Psoas muscle (tissue), 8 donors: ENCODE data around the gene CLDN18. TPM values are rescaled to one million over a fixed set of nuclear protein-coding genes. Genes with fewer than 3 reads are reported as not detected.

Experiments
- ATAC-seq, 4 donors: fragments of 200-7000 bp; cut with Tn5 transposase; one replicate each; pipeline ENCODE4 v1.9.1; 2020; ENCODE audit warnings: moderate library complexity in 3 of 4, mild to moderate bottlenecking in 2 of 4
- DNase-seq, 2 donors: peaks; one replicate each; pipeline ENCODE4 v3.0.0-alpha.2; 2020
- H3K27ac ChIP-seq: fragments of 200-600 bp; one replicate; pipeline ENCODE4 v1.8.0; 2022
- H3K27me3 ChIP-seq, 3 donors: fragments of 200-600 bp in 1 of 3; one replicate each; pipeline versions ENCODE4 v1.6.1 to v1.8.0; 2013 to 2022; ENCODE audit warnings: low read length in 2 of 3, mild to moderate bottlenecking in 2 of 3, moderate library complexity in 1 of 3; ENCODE audit not compliant: insufficient read depth in 3 of 3
- H3K36me3 ChIP-seq, 2 donors: fragments of 200-600 bp in 1 of 2; one replicate each; pipeline versions ENCODE4 v1.6.1 to v1.8.0; 2013 to 2022; ENCODE audit warnings: low read depth in 1 of 2, mild to moderate bottlenecking in 1 of 2, moderate library complexity in 1 of 2; ENCODE audit not compliant: insufficient read depth in 1 of 2
- H3K4me1 ChIP-seq: fragments of 200-600 bp; one replicate; pipeline ENCODE4 v1.8.0; 2022
- H3K4me3 ChIP-seq: fragments of 200-600 bp; one replicate; pipeline ENCODE4 v1.8.0; 2022; ENCODE audit warnings: mild to moderate bottlenecking
- H3K9me3 ChIP-seq: fragments of 200-600 bp; one replicate; pipeline ENCODE4 v1.8.0; 2022
- WGBS, 3 donors: extraction: QIAGEN DNeasy Blood & Tissue Kit; methylation state at CpG; one replicate each; pipeline versions ENCODE4 v1.1.6 to v1.1.7; 2013; 5-methylcytosine and 5-hydroxymethylcytosine counted together
- intact Hi-C, 2 donors: fragments of 100-400 bp; cut with DNase I; formaldehyde crosslinking; loops; one replicate each; pipeline versions ENCODE4 v1.11.0 to v1.14.2; 2022
- polyA plus RNA-seq, 3 donors: library from polyadenylated mRNA; stranded (reverse); fragments of 200-250 nt; gene quantifications; one replicate each; pipeline ENCODE4 v1.2.3, GENCODE V29; 2013
- total RNA-seq, 4 donors: library from RNA; stranded (reverse); fragmentation: NEBNext Ultra II Directional in 2 of 4; extraction: Animal tissue kit (Norgen Biotek cat#: 25700) in 2 of 4; gene quantifications; one replicate each; pipeline versions ENCODE4 v1.2.1 to v1.2.4, GENCODE V29; 2021 to 2023
- TF ChIP-seq, protein P1 (sequence below): fragments of 200-600 bp; IDR thresholded peaks from one replicate; pipeline ENCODE4 v1.8.0; 2022; ENCODE audit warnings: antibody characterized with exemption
- donor health status: healthy with polysubstance abuse.
- donor health status: DM: no; HTN: no; CAD: no; lungs with moderate emphysema.
- donor health status: Bipolar disorder and iron deficiency.
- donor health status: healthy.
- donor health status: DM: yes; HTN: yes; CAD: no.
- donor health status: DM: no; HTN: no; CAD: no.
- donor health status: DM: no; HTN: no; CAD: no.
- donor health status: DM: yes; HTN: yes; CAD: no.

The CLDN18 gene
- total and polyA plus RNA-seq, 7 donors, result 0.03 TPM; not detected in 6

DNA sequence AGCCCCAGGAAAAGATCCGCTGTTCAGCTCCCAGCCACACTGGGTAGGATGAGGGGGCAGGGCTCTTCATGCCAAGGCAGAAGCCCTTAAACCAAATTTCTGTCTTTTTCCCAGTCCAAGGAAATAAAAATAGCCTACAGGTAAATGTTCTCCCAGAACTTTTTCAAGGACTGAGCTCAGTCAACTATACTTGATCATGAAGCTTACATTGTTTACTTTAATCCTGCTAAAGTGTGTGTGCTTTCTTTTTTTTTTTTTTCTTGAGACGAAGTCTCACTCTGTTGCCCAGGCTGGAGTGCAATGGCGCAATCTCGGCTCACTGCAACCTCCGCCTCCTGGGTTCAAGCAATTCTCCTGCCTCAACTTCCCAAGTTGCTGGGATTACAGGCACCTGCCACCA is 17.9 kb downstream of the CLDN18 start:
- TF ChIP-seq, protein P1, sequence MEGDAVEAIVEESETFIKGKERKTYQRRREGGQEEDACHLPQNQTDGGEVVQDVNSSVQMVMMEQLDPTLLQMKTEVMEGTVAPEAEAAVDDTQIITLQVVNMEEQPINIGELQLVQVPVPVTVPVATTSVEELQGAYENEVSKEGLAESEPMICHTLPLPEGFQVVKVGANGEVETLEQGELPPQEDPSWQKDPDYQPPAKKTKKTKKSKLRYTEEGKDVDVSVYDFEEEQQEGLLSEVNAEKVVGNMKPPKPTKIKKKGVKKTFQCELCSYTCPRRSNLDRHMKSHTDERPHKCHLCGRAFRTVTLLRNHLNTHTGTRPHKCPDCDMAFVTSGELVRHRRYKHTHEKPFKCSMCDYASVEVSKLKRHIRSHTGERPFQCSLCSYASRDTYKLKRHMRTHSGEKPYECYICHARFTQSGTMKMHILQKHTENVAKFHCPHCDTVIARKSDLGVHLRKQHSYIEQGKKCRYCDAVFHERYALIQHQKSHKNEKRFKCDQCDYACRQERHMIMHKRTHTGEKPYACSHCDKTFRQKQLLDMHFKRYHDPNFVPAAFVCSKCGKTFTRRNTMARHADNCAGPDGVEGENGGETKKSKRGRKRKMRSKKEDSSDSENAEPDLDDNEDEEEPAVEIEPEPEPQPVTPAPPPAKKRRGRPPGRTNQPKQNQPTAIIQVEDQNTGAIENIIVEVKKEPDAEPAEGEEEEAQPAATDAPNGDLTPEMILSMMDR, result no peak
- WGBS, 3 donors, result 95 to 97% (median 96%) methylated on average over 4 to 5 of the region's 5 CpGs

DNA sequence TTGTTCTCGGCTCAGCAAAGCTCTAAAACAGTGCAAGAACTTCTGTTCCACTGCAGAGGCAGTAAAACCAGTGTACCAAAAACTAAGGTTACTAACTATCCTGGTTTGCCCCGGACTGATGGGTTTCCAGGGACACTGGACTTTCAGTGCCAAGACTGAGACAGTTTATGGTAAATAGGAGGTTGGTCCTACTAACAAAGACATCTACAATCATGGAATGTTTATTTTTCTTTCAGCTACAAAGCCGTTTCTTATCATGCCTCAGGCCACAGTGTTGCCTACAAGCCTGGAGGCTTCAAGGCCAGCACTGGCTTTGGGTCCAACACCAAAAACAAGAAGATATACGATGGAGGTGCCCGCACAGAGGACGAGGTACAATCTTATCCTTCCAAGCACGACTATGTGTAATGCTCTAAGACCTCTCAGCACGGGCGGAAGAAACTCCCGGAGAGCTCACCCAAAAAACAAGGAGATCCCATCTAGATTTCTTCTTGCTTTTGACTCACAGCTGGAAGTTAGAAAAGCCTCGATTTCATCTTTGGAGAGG is 20.8 kb downstream of the CLDN18 start:
- TF ChIP-seq, protein P1, result no peak
- Histone ChIP-seq H3K9me3 (no peaks in the 10 kb centered on the region), H3K36me3 (no peaks in the 10 kb centered on the region), H3K27ac (no peak overlapping the region), H3K4me3 (no peak overlapping the region), H3K27me3 (no peaks in the 10 kb centered on the region), H3K4me1 (no peaks in the 10 kb centered on the region)
- WGBS, 3 donors, result 87 to 92% (median 88%) methylated on average over 11 of the region's 11 CpGs
- DNase-seq, result no peak
- ATAC-seq, result no peak
- intact Hi-C loops, result no loop called here

More for the DNA sequence above, 17.9 kb downstream of the CLDN18 start:
- DNase-seq (no peak), ATAC-seq (no peak)
- no peak overlapping the region for H3K4me3 ChIP-seq
- no peaks in the 10 kb centered on the region for H3K36me3 ChIP-seq
- intact Hi-C loops, result no loop called here
- H3K4me1 ChIP-seq, result no peaks in the 10 kb centered on the region
- no peaks in the 10 kb centered on the region for H3K9me3 ChIP-seq
- H3K27me3 ChIP-seq, result no peaks in the 10 kb centered on the region
- H3K27ac ChIP-seq, result no peak overlapping the region

DNA sequence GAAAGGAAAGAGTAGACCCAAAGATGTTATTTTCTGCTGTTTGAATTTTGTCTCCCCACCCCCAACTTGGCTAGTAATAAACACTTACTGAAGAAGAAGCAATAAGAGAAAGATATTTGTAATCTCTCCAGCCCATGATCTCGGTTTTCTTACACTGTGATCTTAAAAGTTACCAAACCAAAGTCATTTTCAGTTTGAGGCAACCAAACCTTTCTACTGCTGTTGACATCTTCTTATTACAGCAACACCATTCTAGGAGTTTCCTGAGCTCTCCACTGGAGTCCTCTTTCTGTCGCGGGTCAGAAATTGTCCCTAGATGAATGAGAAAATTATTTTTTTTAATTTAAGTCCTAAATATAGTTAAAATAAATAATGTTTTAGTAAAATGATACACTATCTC is 21.6 kb downstream of the CLDN18 start:
- no peak for DNase-seq
- intact Hi-C loops, result no loop called here
- ATAC-seq, result no peak

DNA sequence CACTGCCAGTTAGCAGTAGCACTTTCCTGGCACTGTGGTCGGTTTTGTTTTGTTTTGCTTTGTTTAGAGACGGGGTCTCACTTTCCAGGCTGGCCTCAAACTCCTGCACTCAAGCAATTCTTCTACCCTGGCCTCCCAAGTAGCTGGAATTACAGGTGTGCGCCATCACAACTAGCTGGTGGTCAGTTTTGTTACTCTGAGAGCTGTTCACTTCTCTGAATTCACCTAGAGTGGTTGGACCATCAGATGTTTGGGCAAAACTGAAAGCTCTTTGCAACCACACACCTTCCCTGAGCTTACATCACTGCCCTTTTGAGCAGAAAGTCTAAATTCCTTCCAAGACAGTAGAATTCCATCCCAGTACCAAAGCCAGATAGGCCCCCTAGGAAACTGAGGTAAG is 22.6 kb downstream of the CLDN18 start:
- Histone ChIP-seq H3K36me3 (no peaks in the 10 kb centered on the region), H3K9me3 (no peaks in the 10 kb centered on the region), H3K27me3 (no peaks in the 10 kb centered on the region), H3K4me3 (no peak overlapping the region), H3K27ac (no peak overlapping the region), H3K4me1 (no peaks in the 10 kb centered on the region)
- 77 to 90% (median 80%) methylated on average over 3 of the region's 3 CpGs for WGBS, 3 donors
- no peak for ATAC-seq
- no peak for DNase-seq
- intact Hi-C loops, result no loop called here
- TF ChIP-seq, protein P1, result no peak

More for the DNA sequence above, 21.6 kb downstream of the CLDN18 start:
- no peaks in the 10 kb centered on the region for H3K36me3 ChIP-seq
- H3K27ac ChIP-seq, result no peak overlapping the region
- no peaks in the 10 kb centered on the region for H3K27me3 ChIP-seq
- no peaks in the 10 kb centered on the region for H3K4me1 ChIP-seq
- no peak overlapping the region for H3K4me3 ChIP-seq
- H3K9me3 ChIP-seq, result no peaks in the 10 kb centered on the region
- 76 to 97% (median 96%) methylated on average over 3 of the region's 3 CpGs for WGBS, 3 donors
- TF ChIP-seq, protein P1, result no peak

DNA sequence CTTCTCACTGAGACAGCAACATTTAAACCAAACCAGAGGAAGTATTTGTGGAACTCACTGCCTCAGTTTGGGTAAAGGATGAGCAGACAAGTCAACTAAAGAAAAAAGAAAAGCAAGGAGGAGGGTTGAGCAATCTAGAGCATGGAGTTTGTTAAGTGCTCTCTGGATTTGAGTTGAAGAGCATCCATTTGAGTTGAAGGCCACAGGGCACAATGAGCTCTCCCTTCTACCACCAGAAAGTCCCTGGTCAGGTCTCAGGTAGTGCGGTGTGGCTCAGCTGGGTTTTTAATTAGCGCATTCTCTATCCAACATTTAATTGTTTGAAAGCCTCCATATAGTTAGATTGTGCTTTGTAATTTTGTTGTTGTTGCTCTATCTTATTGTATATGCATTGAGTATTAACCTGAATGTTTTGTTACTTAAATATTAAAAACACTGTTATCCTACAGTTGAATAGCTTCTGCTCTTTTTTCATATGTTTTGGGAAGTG is 23.3 kb downstream of the CLDN18 start:
- H3K27ac ChIP-seq, result no peak overlapping the region
- intact Hi-C loops, result no loop called here
- no peak overlapping the region for H3K4me3 ChIP-seq
- WGBS, 3 donors, result 98 to 100% (median 98%) methylated on average over 2 of the region's 2 CpGs
- DNase-seq (no peak), ATAC-seq (no peak)
- no peaks in the 10 kb centered on the region for H3K27me3 ChIP-seq
- no peaks in the 10 kb centered on the region for H3K9me3 ChIP-seq
- H3K36me3 ChIP-seq, result no peaks in the 10 kb centered on the region
- no peaks in the 10 kb centered on the region for H3K4me1 ChIP-seq
- TF ChIP-seq, protein P1, result no peak
